Hindlimb muscle (tissue), 1 donor: ENCODE results near the gene SFR1. TPM values are rescaled to one million over a fixed set of nuclear protein-coding genes. Genes with fewer than 3 reads are reported as not detected.
A peak's percentile ranks its signal among the peaks of the same experiment; 100 is the strongest.
"Not testable (repeated sequence)": the region's sequence is repeated elsewhere in the genome, so short reads cannot be mapped to it uniquely, and the experiment has no call there.

Experiments used
- DNase-seq: peaks from one replicate; pipeline ENCODE4 v3.0.0-alpha.2; 2013
- polyA plus RNA-seq: library from polyadenylated mRNA; unstranded; fragments of 120-200 nt; gene quantifications from one replicate; pipeline ENCODE4 v1.2.1, GENCODE V29; 2013; ENCODE audit not compliant: insufficient read length

The SFR1 gene
- polyA plus RNA-seq, 1 donor, result 5.6 TPM

DNA sequence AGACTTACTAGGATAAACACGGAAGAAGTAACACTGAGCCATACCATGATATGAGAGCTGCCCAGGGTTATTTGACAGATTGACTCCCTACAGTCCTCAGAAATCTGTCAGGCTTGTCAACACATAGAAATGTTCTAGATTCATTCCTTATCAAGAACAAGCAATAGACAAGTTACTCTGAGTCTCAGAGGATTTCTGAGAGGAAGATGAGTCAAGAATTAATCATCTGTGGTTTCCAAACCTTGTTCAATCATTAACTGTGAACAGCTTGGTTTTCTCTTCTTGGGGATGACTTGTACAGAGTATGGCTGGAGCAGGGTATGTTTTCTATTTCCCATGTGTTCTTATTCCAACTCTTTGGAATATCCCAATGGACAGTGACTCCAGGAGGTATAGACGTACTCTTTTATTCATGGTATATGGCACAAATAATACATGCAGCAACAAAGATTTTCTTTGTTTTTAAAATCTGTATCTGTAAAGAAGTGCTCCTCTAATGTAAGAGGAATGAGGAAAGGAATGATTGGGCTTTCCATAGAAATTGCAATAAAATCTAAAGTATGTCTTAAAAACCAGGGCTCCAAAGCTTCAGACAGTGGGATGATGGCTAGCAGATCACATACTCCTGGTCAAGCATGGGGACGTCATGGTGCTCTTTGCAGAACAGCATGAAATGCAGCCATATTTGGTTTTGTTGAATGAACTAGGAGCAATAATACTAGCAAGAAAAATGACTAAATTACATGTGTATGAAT is 11.9 kb upstream of the SFR1 start:
- no peak for DNase-seq

- no peak for DNase-seq
These were observed 8.5 kb upstream of the SFR1 start for GRCh38 chr10:104113376-104113956.

- DNase-seq, result no peak
These were observed 4.1 kb upstream of the SFR1 start for GRCh38 chr10:104117839-104118323.

DNA sequence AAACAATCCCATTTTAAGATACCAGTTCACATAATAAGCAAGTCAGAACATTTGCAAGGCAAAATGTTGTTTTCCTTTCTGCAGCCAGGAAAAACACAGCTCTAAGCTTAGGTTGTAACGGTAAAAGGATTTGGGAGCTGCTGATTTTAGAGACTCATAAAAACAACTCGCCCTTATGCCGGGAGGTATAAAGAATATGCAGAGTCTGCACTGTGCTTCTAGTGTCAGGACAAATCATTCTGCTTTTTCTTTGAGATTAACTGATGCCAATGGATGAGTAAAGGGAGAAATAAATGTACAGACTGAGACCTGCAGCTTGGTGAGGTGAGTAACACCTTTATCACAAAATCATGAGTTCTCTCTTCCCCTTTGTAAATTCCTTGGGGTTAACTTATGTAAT is 2.0 kb upstream of the SFR1 start:
- no peak for DNase-seq

- DNase-seq, result no peak
These were observed 1.5 kb upstream of the SFR1 start for GRCh38 chr10:104120512-104120902.

- DNase-seq, result peak; percentile 91
These were observed 977 bp upstream of the SFR1 start for GRCh38 chr10:104120903-104121484.

DNA sequence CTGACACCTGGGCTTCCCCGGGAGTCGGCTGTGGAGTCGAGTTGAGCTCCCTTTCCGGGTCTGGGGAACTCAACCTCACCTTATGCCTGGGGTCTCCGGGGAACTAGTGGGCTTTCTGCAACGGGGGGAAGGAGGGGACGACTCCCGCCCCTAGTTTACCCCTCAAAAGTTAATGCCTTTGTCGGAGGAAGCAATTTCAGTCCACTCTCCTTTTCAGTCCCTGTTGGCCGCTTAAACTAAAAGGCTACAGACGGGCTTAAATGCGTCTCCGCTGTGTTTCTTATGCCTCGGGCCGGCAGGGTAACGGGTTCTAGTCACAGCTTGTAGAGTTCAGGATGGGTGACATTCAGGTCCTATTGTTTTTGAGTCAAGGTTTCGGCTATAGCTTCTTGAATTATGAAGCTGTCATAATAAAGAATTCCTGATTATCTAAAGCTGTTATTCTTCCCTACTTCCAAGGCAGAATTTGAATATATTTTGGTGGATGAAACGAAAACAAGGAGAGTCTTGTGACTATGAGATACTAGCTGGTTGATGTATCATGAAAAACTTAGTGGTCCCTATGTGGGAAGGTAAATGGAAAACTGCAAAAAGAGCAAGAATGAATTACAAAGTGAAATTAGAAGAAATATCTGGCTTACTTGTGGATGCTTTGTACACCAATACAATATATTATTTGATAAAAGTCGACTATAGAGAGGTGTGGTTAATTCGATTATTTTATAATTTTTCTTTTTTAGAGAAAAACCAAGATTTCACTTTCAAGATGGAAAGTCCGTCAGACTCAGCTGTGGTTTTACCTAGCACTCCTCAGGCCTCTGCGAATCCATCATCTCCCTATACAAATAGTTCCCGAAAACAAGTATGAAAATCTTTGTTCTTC is 495 bp downstream of the SFR1 start:
- DNase-seq, result no peak

- no peak for DNase-seq
These were observed 1.4 kb downstream of the SFR1 start for GRCh38 chr10:104123397-104123796.

DNA sequence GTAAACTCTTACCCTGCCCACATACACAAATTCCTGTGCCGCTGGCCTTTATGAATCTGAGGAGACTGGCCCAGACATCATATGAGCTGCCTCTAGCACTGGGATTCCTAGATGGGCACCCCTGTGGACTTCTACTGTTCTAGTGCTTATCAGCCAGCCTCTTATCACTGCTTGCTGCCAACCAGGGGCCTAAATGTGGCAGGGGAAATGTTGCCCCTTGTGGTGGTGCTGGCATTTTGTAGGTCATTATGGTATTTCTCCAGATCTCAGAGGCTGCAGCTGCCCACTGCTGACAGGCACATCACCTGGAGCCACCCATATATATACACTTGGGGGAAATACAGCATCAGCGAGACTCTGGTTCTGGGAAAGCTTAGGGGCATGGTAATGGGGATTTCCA is 5.4 kb downstream of the SFR1 start:
- no peak for DNase-seq

- no peak for DNase-seq
These were observed 6.2 kb downstream of the SFR1 start for GRCh38 chr10:104128214-104128613.

DNA sequence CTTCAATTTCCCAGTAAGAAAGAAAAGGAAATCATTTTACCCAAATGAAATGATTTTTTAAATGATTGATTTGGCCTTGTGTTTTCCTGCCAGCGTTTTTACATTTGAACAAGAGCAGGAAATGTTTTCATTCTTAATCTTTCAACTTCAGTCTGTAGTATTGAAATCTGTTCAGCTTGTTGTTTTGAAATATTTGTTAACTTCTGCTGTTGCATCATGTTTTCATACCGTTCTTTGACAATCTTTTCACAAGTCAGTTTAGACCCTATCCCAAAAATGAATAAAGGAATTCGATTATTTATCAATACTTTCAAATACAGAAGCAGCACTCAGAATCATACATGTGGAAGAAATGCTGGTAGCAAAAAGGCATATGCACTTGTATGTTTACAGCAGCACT is 8.1 kb downstream of the SFR1 start:
- no peak for DNase-seq

- no peak for DNase-seq
These were observed 16.2 kb downstream of the SFR1 start for GRCh38 chr10:104138131-104138530.

DNA sequence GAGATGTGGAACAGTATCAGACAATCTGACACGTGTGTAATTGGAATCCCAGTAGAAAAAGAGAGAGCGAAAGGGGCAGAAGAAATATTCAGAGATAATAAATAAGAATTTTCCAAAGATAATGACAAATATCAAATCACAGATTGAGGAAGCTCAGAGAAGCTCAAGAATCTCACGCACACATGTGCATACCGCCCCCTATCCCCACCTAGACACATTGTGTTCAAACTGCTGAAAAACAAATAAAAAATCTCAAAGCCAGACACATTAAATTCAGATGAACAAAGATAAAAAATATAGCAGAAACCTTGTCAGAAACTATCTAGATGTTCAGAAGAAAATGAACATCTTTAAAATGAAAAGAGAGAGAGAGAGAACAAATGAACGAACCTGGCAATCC is 17.2 kb downstream of the SFR1 start:
- DNase-seq, result no peak

DNA sequence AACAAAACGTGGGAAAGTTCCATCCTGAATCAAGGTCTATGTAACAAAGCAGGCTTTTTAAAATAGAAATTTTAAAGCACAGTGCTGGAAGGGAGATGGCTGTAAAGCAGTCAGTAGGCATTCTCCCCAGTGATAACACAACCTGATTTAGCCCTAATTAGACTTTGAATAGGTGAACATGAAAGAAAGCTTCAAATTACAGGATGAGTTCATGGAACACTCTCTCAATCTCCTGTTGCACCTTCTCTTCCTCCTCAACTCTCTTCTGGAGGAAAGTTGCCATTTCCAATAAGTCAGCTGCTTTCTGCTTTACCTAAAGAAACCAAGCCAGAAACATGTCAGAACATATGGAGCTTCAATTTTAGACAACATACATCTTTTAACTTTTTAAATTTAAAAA is 20.1 kb downstream of the SFR1 start:
- DNase-seq, result no peak

GRCh38 chr10:104143829-104144228 is 21.9 kb downstream of the SFR1 start:
- no peak for DNase-seq

DNA sequence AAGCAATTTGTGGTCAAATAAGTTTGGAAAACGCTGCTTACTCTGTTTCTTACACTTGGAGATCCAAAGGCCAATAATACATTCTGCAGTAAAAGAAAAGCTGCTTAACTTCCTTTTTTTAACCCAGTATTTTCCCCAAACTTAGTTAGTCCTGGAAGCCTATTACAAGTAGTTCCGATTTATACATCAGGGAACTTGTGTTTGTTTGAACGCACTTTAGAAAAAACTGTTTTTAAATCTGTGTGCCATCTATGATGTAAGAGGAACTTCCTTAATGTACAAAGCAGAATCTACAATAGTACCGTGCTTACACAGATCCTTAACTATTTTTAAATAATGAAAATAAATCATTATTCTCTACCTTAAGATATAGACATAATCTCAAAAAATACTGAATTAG is 23.0 kb downstream of the SFR1 start:
- DNase-seq, result no peak

- no peak for DNase-seq
These were observed 24.9 kb downstream of the SFR1 start for GRCh38 chr10:104146882-104147281.

- no peak for DNase-seq
These were observed 28.2 kb downstream of the SFR1 start for GRCh38 chr10:104150139-104150538.

GRCh38 chr10:104151737-104152136 is 29.8 kb downstream of the SFR1 start:
- DNase-seq, result no peak

DNA sequence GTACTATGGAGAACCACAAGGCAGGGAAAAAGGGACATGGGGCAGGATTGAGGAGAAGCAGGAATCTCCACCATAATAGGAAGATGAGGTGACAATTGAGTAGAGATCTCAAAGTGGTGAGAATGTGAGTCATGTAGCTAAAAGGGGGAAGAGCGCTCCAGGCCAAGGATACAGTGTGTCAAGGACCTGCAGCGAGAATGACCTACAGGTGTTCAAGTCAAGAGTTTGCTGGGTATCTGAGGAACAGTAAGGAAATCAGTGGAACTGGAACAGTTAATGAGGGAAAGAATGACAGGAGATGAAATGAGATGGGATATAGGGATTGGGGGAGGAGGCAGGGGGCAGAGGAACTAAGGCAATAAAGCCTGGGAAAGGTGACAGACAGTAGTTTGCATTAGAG is 33.6 kb downstream of the SFR1 start:
- no peak for DNase-seq

- no peak for DNase-seq
These were observed 48.8 kb downstream of the SFR1 start for GRCh38 chr10:104170610-104171254.

DNA sequence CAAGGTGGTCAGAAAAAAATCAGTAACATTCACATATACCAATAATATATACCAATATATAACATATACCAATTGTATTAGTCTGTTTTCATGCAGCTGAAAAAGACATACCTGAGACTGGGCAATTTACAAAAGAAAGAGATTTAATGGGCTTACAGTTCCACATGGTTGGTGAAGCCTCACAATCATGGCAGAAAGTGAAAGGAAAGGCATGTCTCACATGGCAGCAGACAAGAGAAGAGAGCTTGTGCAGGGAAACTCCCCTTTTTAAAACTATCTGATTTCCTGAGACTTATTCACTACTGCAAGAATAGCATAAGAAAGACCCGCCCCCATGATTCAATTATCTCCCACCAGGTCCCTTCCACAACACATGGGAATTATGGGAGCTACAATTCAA is 52.2 kb downstream of the SFR1 start:
- DNase-seq, result not testable (repeated sequence)
